Measurements from ENCODE around the gene ETV1. TPM values are rescaled to one million over a fixed set of nuclear protein-coding genes. Genes with fewer than 3 reads are reported as not detected.

Gene ETV1
- total RNA-seq, 2 experiments from 2014 or later = not detected

- CTCF ChIA-PET = no interaction called here
- H3K9me3 Mint-ChIP-seq = peaks cover 1% of the 10 kb centered on the region
- H3K4me3 ChIP-seq (ENCODE audit: low read length) = no peak overlapping the region
- no peaks in the 10 kb centered on the region for H3K36me3 ChIP-seq (ENCODE audit: insufficient read depth, low read length)
- POLR2A ChIA-PET = no interaction called here
- ATAC-seq (ENCODE audit: poor library complexity) = no peak
- intact Hi-C loops (cut with DNase I, micrococcal nuclease) = no loop called here
- H3K4me3 Mint-ChIP-seq = no peak overlapping the region
- no peak for TF ChIP-seq CTCF (IDR thresholded peaks at IDR 0.05)
- H3K27ac Mint-ChIP-seq = no peak overlapping the region
- no peaks in the 10 kb centered on the region for H3K36me3 Mint-ChIP-seq (ENCODE audit: low read depth)
- H3K9me3 ChIP-seq (ENCODE audit: control insufficient read depth in 1 of 2, insufficient read depth in 1 of 2, low read length in 2 of 2) = no peaks in the 10 kb centered on the region
- DNase-seq = no peak
- H3K4me1 Mint-ChIP-seq (ENCODE audit: low read depth) = peaks cover 7% of the 10 kb centered on the region
- peaks cover 7% of the 10 kb centered on the region for H3K4me1 ChIP-seq (ENCODE audit: insufficient read depth, low read length)
- H3K27me3 ChIP-seq (ENCODE audit: control insufficient read depth in 1 of 2, insufficient read depth in 2 of 2, low read length in 2 of 2) = no peaks in the 10 kb centered on the region
- H3K27ac ChIP-seq (ENCODE audit: low read depth in 1 of 2, low read length in 2 of 2) = no peak overlapping the region
- H3K27me3 Mint-ChIP-seq = no peaks in the 10 kb centered on the region
Measured at GRCh38 chr7:13844954-13845353, 144.5 kb downstream of the ETV1 start.

GRCh38 chr7:13841284-13841683, 148.2 kb downstream of the ETV1 start:
- TF ChIP-seq CTCF (IDR thresholded peaks at IDR 0.05) = no peak
- no peaks in the 10 kb centered on the region for H3K36me3 ChIP-seq (ENCODE audit: insufficient read depth, low read length)
- Mint-ChIP-seq H3K4me1 (ENCODE audit: low read depth) (no peaks in the 10 kb centered on the region), H3K9me3 (no peaks in the 10 kb centered on the region), H3K27ac (no peak overlapping the region), H3K27me3 (no peaks in the 10 kb centered on the region), H3K36me3 (ENCODE audit: low read depth) (no peaks in the 10 kb centered on the region), H3K4me3 (no peak overlapping the region)
- H3K27ac ChIP-seq (ENCODE audit: low read depth in 1 of 2, low read length in 2 of 2) = no peak overlapping the region
- H3K9me3 ChIP-seq (ENCODE audit: control insufficient read depth in 1 of 2, insufficient read depth in 1 of 2, low read length in 2 of 2) = no peaks in the 10 kb centered on the region
- H3K4me3 ChIP-seq (ENCODE audit: low read length) = no peak overlapping the region
- CTCF ChIA-PET = no interaction called here
- intact Hi-C loops (cut with DNase I, micrococcal nuclease) = no loop called here
- POLR2A ChIA-PET = no interaction called here
- no peaks in the 10 kb centered on the region for H3K27me3 ChIP-seq (ENCODE audit: control insufficient read depth in 1 of 2, insufficient read depth in 2 of 2, low read length in 2 of 2)
- no peaks in the 10 kb centered on the region for H3K4me1 ChIP-seq (ENCODE audit: insufficient read depth, low read length)
- no peak for ATAC-seq (ENCODE audit: poor library complexity)
- DNase-seq = no peak
